K562 (cell line): ENCODE results near the gene MFSD8. TPM values are rescaled to one million over a fixed set of nuclear protein-coding genes. Genes with fewer than 3 reads are reported as not detected.
A peak's percentile ranks its signal among the peaks of the same experiment; 100 is the strongest.
"Not testable (repeated sequence)": the region's sequence is repeated elsewhere in the genome, so short reads cannot be mapped to it uniquely, and the experiment has no call there.

ENCODE experiments used
- ATAC-seq: fragments of 200-7000 bp; cut with Tn5 transposase; 3 replicates; pipeline ENCODE4 v1.9.1; 2020; ENCODE audit warnings: moderate library complexity
- BruUV-seq: library from RNA; stranded (reverse); fragments of 400-500 nt; replicated peaks from 2 replicates; lab custom pipeline; 2021; lab: Mats Ljungman, UMichigan
- CTCF ChIA-PET: fragments of 300-600 bp; formaldehyde crosslinking; extraction: SDS; loops from one replicate; lab custom pipeline; 2021; ENCODE audit warnings: low intra/inter-chr PET ratio; lab: Yijun Ruan, JAX
- POLR2A ChIA-PET: fragments of 300-600, 350-650 bp; sonication (Branson Sonifier 250); formaldehyde crosslinking; extraction: SDS; loops from one replicate; lab custom pipeline; 2021; ENCODE audit warnings: antibody characterized with exemption, inconsistent platforms; lab: Yijun Ruan, JAX
- DNase-seq, 4 experiments: peaks; one replicate each; pipeline versions ENCODE4 v3.0.0 to v3.0.0-alpha.2; 2011 to 2018; ENCODE audit warnings: low spot score in 3 of 4, mixed read lengths in 3 of 4; ENCODE audit errors: extremely low read depth in 1 of 4
- FAIRE-seq: peaks from 2 replicates; lab custom pipeline; 2011; peaks lifted over from hg19 to GRCh38; lab: Jason Lieb, UNC
- H2AFZ ChIP-seq: 2 replicates; pipeline ENCODE4 v1.6.0; 2011; ENCODE audit warnings: low read depth, low read length, control low read depth, inconsistent platforms
- H3K27ac ChIP-seq: fragments of 200-600 bp; 3 replicates; pipeline ENCODE4 v1.8.0; 2011; ENCODE audit warnings: low read depth, mild to moderate bottlenecking, control low read depth, inconsistent platforms, low read length, moderate library complexity, mixed read lengths; ENCODE audit errors: extremely low read depth
- H3K27me3 ChIP-seq, 2 experiments: fragments of 300-600 bp in 1 of 2; 2 replicates in 1 of 2; 3 replicates in 1 of 2; pipeline versions ENCODE4 v1.6.0 to v1.8.0; 2011; ENCODE audit warnings: inconsistent platforms in 2 of 2, low read length in 2 of 2, mild to moderate bottlenecking in 1 of 2, mixed read lengths in 1 of 2, moderate library complexity in 1 of 2; ENCODE audit not compliant: control insufficient read depth in 2 of 2, insufficient read depth in 2 of 2
- H3K36me3 ChIP-seq: fragments of 300-600 bp; 3 replicates; pipeline ENCODE4 v1.8.0; 2011; ENCODE audit warnings: mild to moderate bottlenecking, low read length, inconsistent platforms; ENCODE audit not compliant: control insufficient read depth, insufficient read depth
- H3K4me1 ChIP-seq, 2 experiments: fragments of 200-600 bp in 1 of 2; replicated peaks in 1 of 2; 2 replicates in 1 of 2; 3 replicates in 1 of 2; pipeline versions ENCODE4 v1.5.1 to v1.8.0; 2011; ENCODE audit warnings: inconsistent platforms in 2 of 2, low read length in 2 of 2, mild to moderate bottlenecking in 1 of 2, mixed read lengths in 1 of 2, moderate library complexity in 1 of 2; ENCODE audit not compliant: control insufficient read depth in 2 of 2, insufficient read depth in 2 of 2
- H3K4me2 ChIP-seq: 2 replicates; pipeline ENCODE4 v1.6.1; 2011; ENCODE audit warnings: low read length, control low read depth, inconsistent platforms, mixed read lengths; ENCODE audit not compliant: insufficient read depth
- H3K4me3 ChIP-seq: fragments of 200-600 bp; sonication (generic), shearing (Covaris generic); 2 replicates; pipeline ENCODE4 v1.5.1; 2016; ENCODE audit warnings: control low read depth, inconsistent platforms
- H3K79me2 ChIP-seq: fragments of 200-600 bp; 3 replicates; pipeline ENCODE4 v1.8.0; 2011; ENCODE audit warnings: low read length, inconsistent platforms; ENCODE audit not compliant: control insufficient read depth, insufficient read depth
- H3K9ac ChIP-seq, 2 experiments: 2 replicates each; pipeline versions ENCODE4 v1.6.0 to v1.6.1; 2011; ENCODE audit warnings: low read depth in 2 of 2, low read length in 2 of 2, control low read depth in 1 of 2, inconsistent platforms in 1 of 2, mild to moderate bottlenecking in 1 of 2, mixed read lengths in 1 of 2; ENCODE audit not compliant: insufficient read depth in 1 of 2
- H3K9me1 ChIP-seq: one replicate; pipeline ENCODE4 v1.6.0; 2011; ENCODE audit warnings: inconsistent platforms, mild to moderate bottlenecking, low read length, moderate library complexity; ENCODE audit not compliant: control insufficient read depth, insufficient read depth
- H3K9me3 ChIP-seq: replicated peaks from 2 replicates; pipeline ENCODE4 v1.5.1; 2011; ENCODE audit warnings: low read depth, low read length, inconsistent platforms; ENCODE audit not compliant: control insufficient read depth, insufficient read depth
- H4K20me1 ChIP-seq: replicated peaks from 2 replicates; pipeline ENCODE4 v1.6.1; 2011; ENCODE audit warnings: low read length, inconsistent platforms, mixed read lengths; ENCODE audit not compliant: control insufficient read depth, insufficient read depth
- ARNT ChIP-seq, 2 experiments: fragments of 450-650 bp; IDR thresholded peaks; 2 replicates each; pipeline ENCODE4 v1.6.1; 2016; ENCODE audit warnings: mild to moderate bottlenecking in 1 of 2
- CEBPB ChIP-seq: fragments of 450-650 bp; IDR thresholded peaks from 2 replicates; pipeline ENCODE4 v1.6.1; 2016; ENCODE audit warnings: missing genetic modification characterization, missing compliant biosample characterization
- CEBPG ChIP-seq, 3 experiments: fragments of 200-800 bp in 1 of 3; sonication (Bioruptor generic) in 1 of 3; sonication (generic) in 1 of 3; formaldehyde crosslinking in 1 of 3; IDR thresholded peaks in 2 of 3; conservative IDR thresholded peaks in 1 of 3; 2 replicates each; pipeline versions ENCODE4 v1.6.1 to v1.8.0; 2016 to 2022; ENCODE audit warnings: missing compliant biosample characterization in 2 of 3, missing genetic modification characterization in 2 of 3, mild to moderate bottlenecking in 1 of 3, missing genetic modification reagents in 1 of 3
- FOXJ3 ChIP-seq: sonication (generic); formaldehyde crosslinking; IDR thresholded peaks from 2 replicates; pipeline ENCODE4 v1.4.0; 2020; ENCODE audit warnings: mild to moderate bottlenecking, missing genetic modification reagents
- ILF3 ChIP-seq: fragments of 450-650 bp; IDR thresholded peaks from 2 replicates; pipeline ENCODE4 v1.6.1; 2018; ENCODE audit warnings: antibody characterized with exemption, mild to moderate bottlenecking, moderate library complexity, borderline replicate concordance
- MAFG ChIP-seq: fragments of 450-650 bp; conservative IDR thresholded peaks from 2 replicates; pipeline ENCODE4 v1.6.1; 2016; ENCODE audit warnings: missing genetic modification characterization, missing compliant biosample characterization
- SETDB1 ChIP-seq: IDR thresholded peaks from one replicate; pipeline ENCODE4 v1.6.1; 2012; ENCODE audit warnings: low read length, control low read depth, inconsistent platforms
- TFAP4 ChIP-seq: sonication (generic); formaldehyde crosslinking; IDR thresholded peaks from 2 replicates; pipeline ENCODE4 v1.8.0; 2022; ENCODE audit warnings: missing genetic modification reagents, mild to moderate bottlenecking, moderate library complexity, borderline replicate concordance
- WGBS: fragments of 100-300 bp; shearing (Covaris generic); methylation state at CpG from one replicate; pipeline ENCODE4 v1.1.6; 2016; ENCODE audit warnings: low coverage, mixed read lengths; ENCODE audit not compliant: insufficient coverage; ENCODE audit errors: missing lambda C conversion rate; 5-methylcytosine and 5-hydroxymethylcytosine counted together
- in situ Hi-C: fragments of 300-500 bp; cut with MboI; formaldehyde crosslinking; loops from 4 replicates; pipeline ENCODE4 v1.15.0; 2018; ENCODE audit warnings: inconsistent platforms, mixed read lengths
- intact Hi-C: fragments of 100-400 bp; cut with micrococcal nuclease; formaldehyde crosslinking; loops from 2 replicates; pipeline ENCODE4 v1.14.2; 2022
- polyA plus RNA-seq, 8 experiments: library from polyadenylated mRNA; depleted of rRNA in 4 of 8; stranded (reverse) in 5 of 8; unstranded in 3 of 8; fragments of >200 nt; fragmentation: Nextera tagmentation in 2 of 8; fragmentation: Illumina TruSeq in 1 of 8; extraction: Ambion mirVana in 2 of 8; extraction: Trizol in 1 of 8; gene quantifications; 2 replicates each; pipeline versions ENCODE4 v1.2.1 to v1.2.3, GENCODE V29; 2011 to 2014; ENCODE audit warnings: inconsistent platforms in 1 of 8, missing spikeins in 1 of 8
- total RNA-seq, 7 experiments: library from RNA; depleted of rRNA in 6 of 7; stranded (reverse); fragments of >200 nt in 6 of 7; fragmentation: Illumina TruSeq in 2 of 7; extraction: Trizol in 2 of 7; gene quantifications; 2 replicates each; pipeline versions ENCODE4 v1.2.1 to v1.2.3, GENCODE V29; 2011 to 2021; ENCODE audit warnings: low replicate concordance in 1 of 7
- TF ChIP-seq, protein P1 (sequence below): fragments of 450-650 bp; IDR thresholded peaks from 2 replicates; pipeline ENCODE4 v1.6.1; 2016; ENCODE audit warnings: missing biosample characterization, missing genetic modification characterization

MFSD8 gene
- total and polyA plus RNA-seq, 9 of the 15 experiments (the other 6 are each of a cell fraction or from before 2014, with no cell fraction given): 7.0 to 27.2 (median 18.7) TPM

- H3K27ac ChIP-seq: no peak overlapping the region
- BruUV-seq: no TSS peak
- no peaks in the 10 kb centered on the region for H3K9me1 ChIP-seq
- POLR2A ChIA-PET: no interaction called here
- peaks cover 31% of the 10 kb centered on the region; the same call in 2 of the 3 replicates for H3K36me3 ChIP-seq
- CTCF ChIA-PET: no interaction called here
- ATAC-seq (no peak), FAIRE-seq (no peak)
- H3K4me3 ChIP-seq: no peak overlapping the region
- H3K9me3 ChIP-seq: no peaks in the 10 kb centered on the region
- H3K27me3 ChIP-seq: no peaks in the 10 kb centered on the region
- peaks cover 30% of the 10 kb centered on the region for H3K79me2 ChIP-seq
- no peak overlapping the region for H3K9ac ChIP-seq
- intact Hi-C loops: no loop called here
- H4K20me1 ChIP-seq: no peaks in the 10 kb centered on the region
- TF ChIP-seq CEBPB (peak; percentile 96), CEBPG (CRISPR knock-in tag; IDR thresholded peaks at IDR 0.05) (no peak), CEBPG (tag; conservative IDR thresholded peaks at IDR 0.05 in 1 of 2, IDR thresholded peaks at IDR 0.05 in 1 of 2) (peak; percentile 73 to 97), TFAP4 (no peak), SETDB1 (no peak), ARNT (IDR thresholded peaks at IDR 0.05) (no peak), FOXJ3 (CRISPR knock-in tag) (no peak), ILF3 (no peak), MAFG (no peak)
- TF ChIP-seq, protein P1, sequence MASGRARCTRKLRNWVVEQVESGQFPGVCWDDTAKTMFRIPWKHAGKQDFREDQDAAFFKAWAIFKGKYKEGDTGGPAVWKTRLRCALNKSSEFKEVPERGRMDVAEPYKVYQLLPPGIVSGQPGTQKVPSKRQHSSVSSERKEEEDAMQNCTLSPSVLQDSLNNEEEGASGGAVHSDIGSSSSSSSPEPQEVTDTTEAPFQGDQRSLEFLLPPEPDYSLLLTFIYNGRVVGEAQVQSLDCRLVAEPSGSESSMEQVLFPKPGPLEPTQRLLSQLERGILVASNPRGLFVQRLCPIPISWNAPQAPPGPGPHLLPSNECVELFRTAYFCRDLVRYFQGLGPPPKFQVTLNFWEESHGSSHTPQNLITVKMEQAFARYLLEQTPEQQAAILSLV (tag): 0 out of 2 replicates have a peak, but pooled peaks have one; percentile 33
- TF ChIP-seq, all 486 proteins: peak for 3
- DNase-seq: no peak
- H3K4me2 ChIP-seq: no peak overlapping the region
- in situ Hi-C loops: no loop called here
- H2AFZ ChIP-seq: no peak overlapping the region
- 100% methylated on average over 2 of the region's 2 CpGs for WGBS
- H3K4me1 ChIP-seq: no peaks in the 10 kb centered on the region
Observed at GRCh38 chr4:127975121-127975770, 10.3 kb upstream of the MFSD8 start.

DNA sequence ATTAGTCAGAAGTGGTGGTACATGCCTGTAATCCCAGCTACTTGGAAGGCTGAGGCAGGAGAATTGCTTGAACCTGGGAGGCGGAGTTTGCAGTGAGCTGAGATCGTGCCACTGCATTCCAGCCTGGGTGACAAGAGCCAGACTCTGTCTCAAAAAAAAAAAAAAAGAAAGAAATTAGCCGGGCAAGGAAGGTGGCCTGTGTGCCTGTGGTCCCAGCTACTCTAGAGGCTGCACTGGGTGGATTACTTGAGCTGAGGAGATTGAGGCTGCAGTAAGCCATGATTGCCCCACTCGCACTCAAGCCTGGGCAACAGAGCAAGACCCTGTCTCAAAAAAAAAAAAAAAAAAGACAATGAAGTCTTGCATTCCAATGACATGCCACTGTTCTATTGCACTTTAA, 6.0 kb upstream of the MFSD8 start:
- CTCF ChIA-PET: not testable (repeated sequence)
- H3K79me2 ChIP-seq: peaks cover 70% of the 10 kb centered on the region

More for the DNA sequence above, 6.0 kb upstream of the MFSD8 start:
- WGBS: 100% methylated on average over 3 of the region's 4 CpGs
- FAIRE-seq, BruUV-seq, POLR2A ChIA-PET, H3K9me1 ChIP-seq, H3K9ac ChIP-seq, in situ Hi-C loops, H3K4me2 ChIP-seq, H3K4me3 ChIP-seq, ATAC-seq, H3K27ac ChIP-seq, intact Hi-C loops, DNase-seq, H3K9me3 ChIP-seq, H3K27me3 ChIP-seq, H4K20me1 ChIP-seq, H2AFZ ChIP-seq: not testable (repeated sequence)
- Histone ChIP-seq H3K4me1 (peaks cover 13 to 15% of the 10 kb centered on the region in 2 experiments; a peak in 4 of 5 replicates), H3K36me3 (peaks cover 36% of the 10 kb centered on the region; the same call in 2 of the 3 replicates)
